ENCODE data around the gene UGT1A8. TPM values are rescaled to one million over a fixed set of nuclear protein-coding genes. Genes with fewer than 3 reads are reported as not detected.

Gene UGT1A8
- total RNA-seq, 1 donor = not detected

GRCh38 chr2:233674995-233675394 is 57.6 kb downstream of the UGT1A8 start:
- no peak overlapping the region for H3K4me2 ChIP-seq (ENCODE audit: insufficient read depth, low read length)
- DNase-seq (ENCODE audit: insufficient read length, low spot score, missing footprints) = no peak
- H3K27ac ChIP-seq (ENCODE audit: low read depth, low read length) = no peak overlapping the region
- H3K27me3 ChIP-seq (ENCODE audit: insufficient read depth, low read length) = no peaks in the 10 kb centered on the region
- no peaks in the 10 kb centered on the region for H3K4me1 ChIP-seq (ENCODE audit: insufficient read depth, low read length)
- H3K4me3 ChIP-seq (ENCODE audit: insufficient read depth, low read length) = no peak overlapping the region
- H3K79me2 ChIP-seq (ENCODE audit: insufficient read depth, low read length) = no peaks in the 10 kb centered on the region
- H4K20me1 ChIP-seq (ENCODE audit: insufficient read depth, low read length) = no peaks in the 10 kb centered on the region
- no peaks in the 10 kb centered on the region for H3K36me3 ChIP-seq (ENCODE audit: insufficient read depth, low read length)
- no peak overlapping the region for H2AFZ ChIP-seq (ENCODE audit: low read length)
- no peak for TF ChIP-seq CTCF (IDR thresholded peaks at IDR 0.05; ENCODE audit: extremely low read depth, low read depth, low read length)
- H3K9me3 ChIP-seq (ENCODE audit: low read depth, low read length) = no peaks in the 10 kb centered on the region

GRCh38 chr2:233676046-233676445 is 58.6 kb downstream of the UGT1A8 start:
- no peaks in the 10 kb centered on the region for H3K79me2 ChIP-seq (ENCODE audit: insufficient read depth, low read length)
- no peaks in the 10 kb centered on the region for H3K27me3 ChIP-seq (ENCODE audit: insufficient read depth, low read length)
- H3K27ac ChIP-seq (ENCODE audit: low read depth, low read length) = no peak overlapping the region
- H3K4me3 ChIP-seq (ENCODE audit: insufficient read depth, low read length) = no peak overlapping the region
- no peaks in the 10 kb centered on the region for H3K9me3 ChIP-seq (ENCODE audit: low read depth, low read length)
- H3K4me2 ChIP-seq (ENCODE audit: insufficient read depth, low read length) = no peak overlapping the region
- no peaks in the 10 kb centered on the region for H3K36me3 ChIP-seq (ENCODE audit: insufficient read depth, low read length)
- TF ChIP-seq CTCF (IDR thresholded peaks at IDR 0.05; ENCODE audit: extremely low read depth, low read depth, low read length) = no peak
- no peak overlapping the region for H2AFZ ChIP-seq (ENCODE audit: low read length)
- no peak for DNase-seq (ENCODE audit: insufficient read length, low spot score, missing footprints)
- H3K4me1 ChIP-seq (ENCODE audit: insufficient read depth, low read length) = no peaks in the 10 kb centered on the region
- no peaks in the 10 kb centered on the region for H4K20me1 ChIP-seq (ENCODE audit: insufficient read depth, low read length)

- Histone ChIP-seq H3K27me3 (ENCODE audit: insufficient read depth, low read length) (no peaks in the 10 kb centered on the region), H3K4me3 (ENCODE audit: insufficient read depth, low read length) (no peak overlapping the region), H3K4me2 (ENCODE audit: insufficient read depth, low read length) (no peak overlapping the region), H3K79me2 (ENCODE audit: insufficient read depth, low read length) (no peaks in the 10 kb centered on the region), H3K4me1 (ENCODE audit: insufficient read depth, low read length) (no peaks in the 10 kb centered on the region), H3K9me3 (ENCODE audit: low read depth, low read length) (no peaks in the 10 kb centered on the region), H3K27ac (ENCODE audit: low read depth, low read length) (no peak overlapping the region), H2AFZ (ENCODE audit: low read length) (no peak overlapping the region), H4K20me1 (ENCODE audit: insufficient read depth, low read length) (no peaks in the 10 kb centered on the region), H3K36me3 (ENCODE audit: insufficient read depth, low read length) (no peaks in the 10 kb centered on the region)
- TF ChIP-seq CTCF (IDR thresholded peaks at IDR 0.05; ENCODE audit: extremely low read depth, low read depth, low read length) = no peak
- no peak for DNase-seq (ENCODE audit: insufficient read length, low spot score, missing footprints)
Measured at GRCh38 chr2:233679196-233679595, 61.8 kb downstream of the UGT1A8 start.

GRCh38 chr2:233680361-233681045 is 63.1 kb downstream of the UGT1A8 start:
- DNase-seq (ENCODE audit: insufficient read length, low spot score, missing footprints) = no peak
- H3K9me3 ChIP-seq (ENCODE audit: low read depth, low read length) = no peaks in the 10 kb centered on the region
- TF ChIP-seq CTCF (IDR thresholded peaks at IDR 0.05; ENCODE audit: extremely low read depth, low read depth, low read length) = no peak

More at GRCh38 chr2:233680361-233681045, 63.1 kb downstream of the UGT1A8 start:
- no peak overlapping the region for H3K4me3 ChIP-seq (ENCODE audit: insufficient read depth, low read length)
- no peaks in the 10 kb centered on the region for H3K4me1 ChIP-seq (ENCODE audit: insufficient read depth, low read length)
- no peak overlapping the region for H3K4me2 ChIP-seq (ENCODE audit: insufficient read depth, low read length)
- H3K27me3 ChIP-seq (ENCODE audit: insufficient read depth, low read length) = no peaks in the 10 kb centered on the region
- H3K27ac ChIP-seq (ENCODE audit: low read depth, low read length) = no peak overlapping the region
- H4K20me1 ChIP-seq (ENCODE audit: insufficient read depth, low read length) = no peaks in the 10 kb centered on the region
- H2AFZ ChIP-seq (ENCODE audit: low read length) = no peak overlapping the region
- H3K36me3 ChIP-seq (ENCODE audit: insufficient read depth, low read length) = no peaks in the 10 kb centered on the region
- H3K79me2 ChIP-seq (ENCODE audit: insufficient read depth, low read length) = no peaks in the 10 kb centered on the region
